Muscle of arm (tissue), 12 donors: ENCODE data around the gene TMTC2. TPM values are rescaled to one million over a fixed set of nuclear protein-coding genes. Genes with fewer than 3 reads are reported as not detected.
"Not testable (repeated sequence)": the region's sequence is repeated elsewhere in the genome, so short reads cannot be mapped to it uniquely, and the experiment has no call there.

Source experiments
- DNase-seq: peaks from one replicate; pipeline ENCODE4 v3.0.0-alpha.2; 2013
- polyA plus RNA-seq, 12 donors: library from polyadenylated mRNA; unstranded; fragments of 120-200 nt; gene quantifications; one replicate each; pipeline ENCODE4 v1.2.1, GENCODE V29; 2013; ENCODE audit not compliant: insufficient read length in 12 of 12

Gene TMTC2
- polyA plus RNA-seq, 12 donors: 12.8 to 24.8 (median 20.4) TPM; not detected in 1

DNA sequence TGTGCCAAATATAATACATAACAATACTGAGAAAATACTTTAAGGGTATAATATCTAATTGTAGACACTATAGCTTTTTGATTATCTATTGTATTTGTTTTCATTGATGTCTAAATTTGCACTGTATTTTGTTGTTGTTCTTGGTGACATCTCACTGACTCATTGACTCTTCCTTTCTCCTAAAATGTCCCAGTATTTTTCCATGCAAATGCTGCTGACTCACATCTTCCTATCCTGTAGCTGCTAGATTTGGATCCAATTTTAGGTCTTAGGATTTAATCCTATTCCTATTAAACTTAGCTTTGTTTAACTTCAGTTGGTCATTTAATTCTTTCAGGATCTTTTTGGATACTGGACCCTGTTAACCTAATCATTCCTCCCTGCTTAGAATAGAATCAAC is 148.5 kb downstream of the TMTC2 start:
- DNase-seq: peak; percentile 29

DNA sequence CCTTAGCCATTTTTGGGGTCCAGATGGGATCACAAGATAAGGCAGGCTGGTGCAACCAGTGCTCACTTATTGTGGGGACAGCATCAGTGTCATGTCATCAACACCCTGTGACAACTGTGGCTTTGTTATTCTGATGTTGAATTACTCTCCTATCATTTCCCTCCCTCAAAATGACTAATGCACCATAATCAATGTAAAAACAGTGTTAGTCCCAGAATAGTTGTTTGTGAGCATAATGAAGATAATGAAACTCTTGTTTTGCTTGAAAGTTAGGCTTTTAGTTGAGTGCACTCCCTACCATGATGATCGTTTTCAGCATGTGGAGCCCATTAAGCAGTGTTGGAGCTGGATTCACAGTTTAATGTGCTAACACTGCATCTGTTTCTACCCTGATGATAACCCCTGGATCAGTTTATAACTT is 151.4 kb downstream of the TMTC2 start:
- DNase-seq: peak; percentile 33

- DNase-seq: no peak
These were observed 152.1 kb downstream of the TMTC2 start for GRCh38 chr12:82838827-82839226.

DNA sequence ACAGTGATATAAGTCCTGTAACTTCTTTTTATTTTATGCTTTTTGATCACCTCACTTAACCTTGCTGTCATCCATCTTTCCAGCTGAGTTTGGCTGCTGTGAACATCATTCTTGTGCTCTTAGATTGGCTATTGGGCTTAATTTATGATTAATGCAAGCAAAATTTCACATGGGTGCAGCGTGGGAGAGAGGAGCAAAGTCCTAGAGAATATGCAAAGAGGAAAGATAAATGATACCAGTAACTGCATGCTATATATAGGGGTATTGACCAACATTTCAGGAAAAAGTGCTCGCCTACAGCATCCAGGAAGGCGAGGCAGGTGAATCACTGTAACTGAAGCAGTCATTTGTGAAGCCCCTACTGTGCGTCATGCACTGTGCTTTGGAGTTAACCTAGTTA is 153.1 kb downstream of the TMTC2 start:
- no peak for DNase-seq

GRCh38 chr12:82841487-82841904 is 154.8 kb downstream of the TMTC2 start:
- peak; percentile 50 for DNase-seq

DNA sequence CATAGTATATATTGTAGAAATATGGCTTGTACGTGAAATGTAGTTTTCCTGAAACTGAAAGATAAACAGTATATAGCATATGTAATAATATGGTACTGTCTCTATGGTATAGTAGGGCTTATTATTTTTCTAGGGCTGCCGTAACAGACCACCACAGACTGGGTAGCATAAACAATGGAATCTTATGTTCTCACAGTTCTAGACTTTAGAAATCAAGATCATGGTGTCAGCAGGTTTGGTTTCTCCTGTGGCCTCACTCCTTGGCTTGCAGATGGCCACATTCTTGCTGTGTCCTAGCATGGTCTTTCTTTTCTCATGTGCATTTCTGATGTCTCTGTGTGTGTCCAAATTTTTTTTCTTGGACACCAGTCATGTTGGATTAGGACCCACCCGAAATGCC is 155.8 kb downstream of the TMTC2 start:
- DNase-seq: no peak

DNA sequence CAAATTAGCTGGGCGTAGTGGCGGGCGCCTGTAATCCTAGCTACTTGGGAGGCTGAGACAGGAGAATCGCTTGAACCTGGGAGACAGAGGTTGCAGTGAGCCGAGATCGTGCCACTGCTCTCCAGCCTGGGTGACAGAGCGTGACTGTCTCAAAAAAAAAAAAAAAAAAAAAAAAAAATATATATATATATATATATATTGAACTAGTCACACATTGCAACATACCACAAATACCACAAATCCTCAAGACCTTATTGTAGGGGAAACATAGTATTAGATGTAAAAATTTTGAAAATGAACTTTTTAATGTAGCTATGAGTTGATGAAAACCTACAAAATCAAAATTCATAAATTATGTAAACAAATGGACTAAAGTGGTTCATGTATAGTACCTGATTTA is 158.4 kb downstream of the TMTC2 start:
- not testable (repeated sequence) for DNase-seq

- no peak for DNase-seq
These were observed 162.1 kb downstream of the TMTC2 start for GRCh38 chr12:82848845-82849244.

DNA sequence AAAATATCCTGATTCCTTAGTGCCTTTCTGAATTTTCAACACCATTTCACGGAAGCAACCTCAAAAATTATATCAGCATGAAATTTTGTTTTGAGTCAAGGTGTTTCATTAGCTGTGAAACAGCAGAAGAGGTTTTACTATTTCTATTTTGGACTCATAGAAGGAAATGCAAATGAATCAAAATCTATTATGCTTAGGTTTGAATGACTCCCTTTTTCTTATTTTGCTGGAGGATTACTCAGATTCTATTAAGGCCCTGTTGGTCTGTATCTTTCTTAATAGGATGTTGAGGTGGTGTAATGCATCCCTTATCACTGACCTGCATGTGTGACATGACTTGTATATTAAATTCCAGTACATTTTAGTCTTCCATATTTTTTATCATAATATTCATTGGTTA is 165.8 kb downstream of the TMTC2 start:
- no peak for DNase-seq

DNA sequence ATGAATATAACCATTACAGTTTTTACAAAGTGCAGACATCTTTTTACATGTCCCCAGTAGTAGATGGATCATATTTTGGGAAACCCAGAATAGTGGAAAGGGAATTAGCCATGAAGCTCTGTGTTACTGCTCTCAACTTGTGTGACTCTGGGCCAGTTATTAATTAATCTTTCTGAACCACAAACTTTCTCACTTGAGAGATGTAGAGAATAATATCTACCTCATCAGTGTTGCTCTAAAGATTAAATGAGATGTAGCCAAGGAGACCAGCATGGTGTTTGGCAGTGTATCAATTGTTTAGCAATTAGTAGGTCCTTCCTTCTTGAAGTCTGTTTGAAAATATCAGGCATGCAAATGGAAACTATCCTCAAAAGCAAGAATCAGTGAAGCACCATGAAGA is 169.2 kb downstream of the TMTC2 start:
- no peak for DNase-seq

DNA sequence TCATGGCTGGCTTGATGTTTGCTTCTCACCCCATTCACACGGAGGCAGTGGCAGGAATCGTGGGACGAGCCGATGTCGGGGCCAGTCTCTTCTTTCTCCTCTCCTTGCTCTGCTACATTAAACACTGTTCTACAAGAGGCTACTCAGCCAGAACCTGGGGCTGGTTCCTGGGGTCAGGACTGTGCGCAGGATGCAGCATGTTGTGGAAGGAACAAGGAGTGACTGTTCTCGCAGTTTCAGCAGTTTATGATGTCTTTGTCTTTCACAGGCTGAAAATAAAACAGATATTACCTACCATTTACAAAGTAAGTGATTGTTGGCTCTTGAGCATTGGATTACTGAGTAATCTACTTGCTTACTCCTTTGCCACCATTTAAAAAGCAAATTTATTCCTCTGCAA is 170.6 kb downstream of the TMTC2 start:
- DNase-seq: no peak

GRCh38 chr12:82857911-82858533 is 171.3 kb downstream of the TMTC2 start:
- no peak for DNase-seq

GRCh38 chr12:82858534-82858917 is 171.8 kb downstream of the TMTC2 start:
- no peak for DNase-seq

- no peak for DNase-seq
These were observed 175.5 kb downstream of the TMTC2 start for GRCh38 chr12:82862069-82862841.

- DNase-seq: no peak
These were observed 176.4 kb downstream of the TMTC2 start for GRCh38 chr12:82862876-82863649.

GRCh38 chr12:82866227-82866775 is 179.6 kb downstream of the TMTC2 start:
- DNase-seq: no peak

GRCh38 chr12:82866946-82867345 is 180.2 kb downstream of the TMTC2 start:
- DNase-seq: no peak

DNA sequence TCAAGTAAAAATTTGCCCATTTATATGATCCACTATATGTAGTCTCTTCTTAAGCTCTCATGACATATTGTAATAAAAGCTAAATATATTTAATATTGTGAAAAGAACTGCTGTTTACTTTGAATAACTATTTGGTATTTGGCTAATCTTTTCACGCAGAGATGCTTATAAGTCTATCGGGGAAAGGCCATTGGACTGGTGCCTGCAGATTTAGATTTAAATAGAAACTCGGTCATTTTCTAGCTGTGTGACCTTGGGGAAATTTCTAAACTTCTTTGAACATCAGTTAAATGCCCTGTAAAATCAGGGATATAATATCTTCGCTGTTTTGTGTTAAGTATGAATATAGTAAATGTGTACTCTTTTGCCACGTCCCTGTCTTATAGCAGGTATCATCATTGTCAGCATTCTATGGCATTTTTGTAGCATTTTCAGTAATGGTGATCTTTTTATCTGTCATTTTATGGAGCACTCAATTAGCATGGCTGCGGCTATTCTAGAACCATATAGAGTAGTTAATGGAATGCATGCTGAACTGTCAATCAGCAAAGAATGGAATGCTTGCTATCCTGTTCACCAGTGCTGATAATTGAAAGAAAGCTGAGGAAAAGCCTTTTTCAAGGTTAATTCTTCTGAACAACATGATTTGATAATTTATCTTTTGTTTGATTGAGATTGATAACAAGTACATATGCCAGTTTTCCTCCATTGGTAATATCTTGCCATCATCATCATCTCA is 181.2 kb downstream of the TMTC2 start:
- peak; percentile 38 for DNase-seq

- no peak for DNase-seq
These were observed 184.2 kb downstream of the TMTC2 start for GRCh38 chr12:82870771-82871377.

- no peak for DNase-seq
These were observed 185.4 kb downstream of the TMTC2 start for GRCh38 chr12:82872088-82872487.

DNA sequence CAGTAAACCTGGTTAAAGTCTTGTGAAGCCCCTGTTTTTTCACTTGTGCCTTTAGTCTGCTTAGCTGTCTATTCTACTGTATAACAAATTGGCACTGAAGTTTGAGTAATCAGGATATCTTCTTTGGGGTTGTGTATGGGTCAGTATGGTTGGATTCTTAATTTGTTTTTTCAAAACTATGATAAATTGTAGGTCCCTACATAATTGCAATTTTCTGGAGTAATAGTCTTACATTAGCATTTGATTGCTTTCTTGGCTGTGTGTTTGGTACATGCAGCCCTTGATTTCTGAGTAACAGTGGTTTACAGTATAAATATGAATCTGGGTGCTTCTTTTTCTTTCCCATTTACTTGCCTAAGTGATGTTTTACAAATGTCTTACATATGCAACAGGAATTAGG is 186.6 kb downstream of the TMTC2 start:
- no peak for DNase-seq
